Type B pancreatic cell (in vitro differentiated cells): ENCODE results near the gene ELP2. TPM values are rescaled to one million over a fixed set of nuclear protein-coding genes. Genes with fewer than 3 reads are reported as not detected.

Source experiments
- DNase-seq: peaks from one replicate; pipeline ENCODE4 v3.0.0; 2021; ENCODE audit warnings: mixed read lengths; ENCODE audit not compliant: unreplicated experiment; ENCODE audit errors: extremely low spot score
- H3K27ac Mint-ChIP-seq: 2 replicates; pipeline ENCODE4 v1.8.0; 2021; ENCODE audit warnings: mild to moderate bottlenecking, mixed read lengths
- H3K27me3 Mint-ChIP-seq: 2 replicates; pipeline ENCODE4 v1.8.0; 2021; ENCODE audit warnings: mixed read lengths
- H3K36me3 Mint-ChIP-seq: 2 replicates; pipeline ENCODE4 v1.8.0; 2021; ENCODE audit warnings: mixed read lengths
- H3K4me1 Mint-ChIP-seq: one replicate; pipeline ENCODE4 v1.8.0; 2021; ENCODE audit warnings: mixed read lengths; ENCODE audit not compliant: unreplicated experiment
- H3K4me3 Mint-ChIP-seq: 2 replicates; pipeline ENCODE4 v1.8.0; 2021; ENCODE audit warnings: mild to moderate bottlenecking, mixed read lengths
- H3K9me3 Mint-ChIP-seq: 2 replicates; pipeline ENCODE4 v1.8.0; 2021; ENCODE audit warnings: mixed read lengths
- CTCF ChIP-seq: fragments of 200-600 bp; sonication (generic); conservative IDR thresholded peaks from 2 replicates; pipeline ENCODE4 v1.5.0; 2021; ENCODE audit warnings: antibody characterized with exemption, mild to moderate bottlenecking
- total RNA-seq: library from RNA; stranded (reverse); gene quantifications from 2 replicates; pipeline ENCODE4 v1.2.1, GENCODE V29; 2021; ENCODE audit warnings: low replicate concordance

Gene ELP2
- total RNA-seq, 1 donor from 2014 or later = 94.6 TPM

- no peak overlapping the region for H3K27ac Mint-ChIP-seq
- no peak overlapping the region for H3K4me3 Mint-ChIP-seq
- H3K27me3 Mint-ChIP-seq = no peaks in the 10 kb centered on the region
- no peak for DNase-seq
- H3K36me3 Mint-ChIP-seq = no peaks in the 10 kb centered on the region
- H3K4me1 Mint-ChIP-seq = no peaks in the 10 kb centered on the region
- no peak for TF ChIP-seq CTCF
- H3K9me3 Mint-ChIP-seq = no peaks in the 10 kb centered on the region
These were observed 66.7 kb downstream of the ELP2 start for GRCh38 chr18:36196238-36196995.

DNA sequence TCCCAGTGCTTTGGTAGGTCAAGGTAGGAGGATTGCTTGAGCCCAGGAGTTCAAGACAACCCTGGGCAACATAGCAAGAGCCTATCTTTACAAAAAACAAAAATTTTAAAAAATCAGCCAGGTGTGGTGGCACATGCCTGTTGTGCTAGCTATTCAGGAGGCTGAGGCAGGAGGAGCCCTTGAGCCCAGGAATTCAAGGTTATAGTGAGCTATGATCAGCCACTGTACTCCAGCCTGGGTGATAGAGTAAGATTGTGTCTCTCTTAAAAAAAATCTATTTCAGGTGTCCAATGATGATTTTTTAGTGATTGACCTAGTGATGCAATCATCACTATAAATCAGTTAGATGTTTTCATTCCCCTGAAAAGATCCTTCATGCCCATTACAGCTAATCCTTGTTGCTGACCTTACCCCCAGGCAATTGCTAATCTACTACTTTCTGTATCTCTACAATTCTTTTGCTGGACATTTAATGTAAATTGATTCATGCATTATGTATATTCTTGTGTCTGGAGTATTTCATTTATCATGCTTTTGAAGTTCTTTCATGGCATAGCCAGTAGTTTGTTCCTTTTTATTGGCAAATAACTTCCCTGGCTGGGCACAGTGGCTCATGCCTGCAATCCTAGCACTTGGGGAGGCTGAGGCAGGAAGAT is 67.9 kb downstream of the ELP2 start:
- TF ChIP-seq CTCF = no peak
- Mint-ChIP-seq H3K36me3 (no peaks in the 10 kb centered on the region), H3K4me1 (no peaks in the 10 kb centered on the region), H3K27me3 (no peaks in the 10 kb centered on the region), H3K9me3 (no peaks in the 10 kb centered on the region), H3K4me3 (no peak overlapping the region), H3K27ac (no peak overlapping the region)
- no peak for DNase-seq

DNA sequence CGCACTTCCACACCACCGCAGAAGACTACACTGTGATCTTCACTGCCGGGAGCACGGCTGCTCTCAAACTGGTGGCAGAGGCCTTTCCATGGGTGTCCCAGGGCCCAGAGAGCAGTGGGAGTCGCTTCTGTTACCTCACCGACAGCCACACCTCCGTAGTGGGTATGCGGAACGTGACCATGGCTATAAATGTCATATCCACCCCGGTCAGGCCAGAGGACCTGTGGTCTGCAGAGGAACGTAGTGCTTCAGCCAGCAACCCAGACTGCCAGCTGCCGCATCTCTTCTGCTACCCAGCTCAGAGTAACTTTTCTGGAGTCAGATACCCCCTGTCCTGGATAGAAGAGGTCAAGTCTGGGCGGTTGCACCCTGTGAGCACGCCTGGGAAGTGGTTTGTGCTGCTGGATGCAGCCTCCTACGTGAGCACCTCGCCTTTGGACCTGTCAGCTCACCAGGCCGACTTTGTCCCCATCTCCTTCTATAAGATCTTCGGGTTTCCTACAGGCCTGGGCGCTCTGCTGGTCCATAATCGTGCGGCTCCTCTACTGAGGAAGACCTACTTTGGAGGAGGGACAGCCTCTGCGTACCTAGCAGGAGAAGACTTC is 70.1 kb downstream of the ELP2 start:
- no peak overlapping the region for H3K27ac Mint-ChIP-seq
- TF ChIP-seq CTCF = no peak
- no peaks in the 10 kb centered on the region for H3K36me3 Mint-ChIP-seq
- H3K9me3 Mint-ChIP-seq = no peaks in the 10 kb centered on the region
- H3K4me1 Mint-ChIP-seq = no peaks in the 10 kb centered on the region
- no peaks in the 10 kb centered on the region for H3K27me3 Mint-ChIP-seq
- H3K4me3 Mint-ChIP-seq = no peak overlapping the region
- no peak for DNase-seq

DNA sequence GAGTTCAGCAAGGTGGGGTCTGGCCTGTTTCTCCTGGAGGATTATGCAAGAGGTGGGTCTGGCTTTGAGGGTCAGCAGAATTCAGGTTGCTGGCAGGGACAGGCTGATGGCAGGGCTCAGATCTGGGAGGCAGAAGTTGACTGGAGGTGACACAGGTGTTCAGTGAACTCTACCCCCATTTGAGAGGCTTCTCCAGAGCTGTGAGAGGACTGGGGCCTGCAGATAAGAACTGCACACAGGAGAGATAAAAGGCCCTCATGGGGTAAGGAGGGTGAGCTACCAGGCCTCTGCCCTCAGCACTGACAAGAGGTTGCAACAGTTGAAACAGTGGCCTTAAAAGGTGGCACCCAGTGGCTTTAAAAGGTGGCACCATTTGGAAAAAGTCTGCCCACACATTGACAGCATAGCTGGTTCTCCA is 70.7 kb downstream of the ELP2 start:
- no peak for TF ChIP-seq CTCF
- H3K9me3 Mint-ChIP-seq = no peaks in the 10 kb centered on the region
- DNase-seq = peak; percentile 20
- no peak overlapping the region for H3K27ac Mint-ChIP-seq
- H3K4me1 Mint-ChIP-seq = no peaks in the 10 kb centered on the region
- H3K4me3 Mint-ChIP-seq = no peak overlapping the region
- no peaks in the 10 kb centered on the region for H3K36me3 Mint-ChIP-seq
- H3K27me3 Mint-ChIP-seq = no peaks in the 10 kb centered on the region

DNA sequence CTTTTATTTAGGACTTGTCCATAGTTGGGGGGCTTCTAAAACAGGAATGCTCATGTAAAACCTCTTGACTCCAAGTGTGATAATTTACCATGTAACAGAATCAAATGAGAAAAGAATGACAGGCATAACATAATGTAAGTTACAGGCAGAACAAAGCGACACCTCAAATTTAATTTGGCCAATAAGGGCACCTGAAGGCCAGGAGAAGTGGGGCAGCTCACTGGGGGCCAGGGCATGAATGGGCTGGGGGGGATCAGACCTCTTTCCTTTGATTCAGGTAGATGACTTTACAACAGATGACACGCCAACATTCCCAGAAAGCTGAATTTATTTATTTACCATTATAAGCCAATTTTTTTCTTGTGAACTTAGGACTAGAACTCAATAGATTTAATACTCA is 72.1 kb downstream of the ELP2 start:
- no peak for TF ChIP-seq CTCF
- H3K4me1 Mint-ChIP-seq = no peaks in the 10 kb centered on the region
- DNase-seq = no peak
- no peaks in the 10 kb centered on the region for H3K9me3 Mint-ChIP-seq
- no peak overlapping the region for H3K4me3 Mint-ChIP-seq
- H3K27me3 Mint-ChIP-seq = no peaks in the 10 kb centered on the region
- no peak overlapping the region for H3K27ac Mint-ChIP-seq
- no peaks in the 10 kb centered on the region for H3K36me3 Mint-ChIP-seq
